Body of pancreas (tissue), 4 donors: Measurements from ENCODE around the gene ODAD3.

Source experiments
- POLR2A ChIP-seq, 3 donors: fragments of 450-650 bp; IDR thresholded peaks; one replicate each; pipeline ENCODE4 v1.6.1; 2016; ENCODE audit warnings: antibody characterized with exemption in 3 of 3, mild to moderate bottlenecking in 2 of 3
- TF ChIP-seq, protein P1 (sequence below), 7 experiments: fragments of 450-650 bp in 4 of 7; fragments of 200-600 bp in 3 of 7; sonication (generic) in 3 of 7; IDR thresholded peaks; one replicate each; pipeline ENCODE4 v1.5.1; 2016 to 2019; ENCODE audit warnings: antibody characterized with exemption in 7 of 7

DNA sequence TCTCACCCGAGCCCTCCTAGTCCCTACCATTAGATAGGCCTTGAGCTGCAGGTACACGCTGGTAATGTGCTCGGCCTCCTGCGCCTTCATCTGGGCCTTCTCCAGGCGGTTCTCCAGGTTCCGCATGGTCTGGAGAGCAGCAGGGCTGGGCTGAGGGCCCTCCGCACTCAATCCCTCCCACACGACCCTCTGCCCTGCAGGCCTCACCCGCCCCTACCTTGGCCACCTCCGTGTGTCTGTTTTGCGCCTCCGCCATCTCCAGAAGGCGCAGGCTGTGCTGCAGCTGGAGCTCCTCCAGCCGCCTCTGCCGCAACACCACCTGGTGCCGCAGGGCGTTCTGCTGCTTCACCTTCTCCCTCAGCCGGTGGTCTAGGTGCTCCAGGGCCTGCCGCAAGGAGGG is 8.3 kb downstream of the ODAD3 start:
- TF ChIP-seq, protein P1, sequence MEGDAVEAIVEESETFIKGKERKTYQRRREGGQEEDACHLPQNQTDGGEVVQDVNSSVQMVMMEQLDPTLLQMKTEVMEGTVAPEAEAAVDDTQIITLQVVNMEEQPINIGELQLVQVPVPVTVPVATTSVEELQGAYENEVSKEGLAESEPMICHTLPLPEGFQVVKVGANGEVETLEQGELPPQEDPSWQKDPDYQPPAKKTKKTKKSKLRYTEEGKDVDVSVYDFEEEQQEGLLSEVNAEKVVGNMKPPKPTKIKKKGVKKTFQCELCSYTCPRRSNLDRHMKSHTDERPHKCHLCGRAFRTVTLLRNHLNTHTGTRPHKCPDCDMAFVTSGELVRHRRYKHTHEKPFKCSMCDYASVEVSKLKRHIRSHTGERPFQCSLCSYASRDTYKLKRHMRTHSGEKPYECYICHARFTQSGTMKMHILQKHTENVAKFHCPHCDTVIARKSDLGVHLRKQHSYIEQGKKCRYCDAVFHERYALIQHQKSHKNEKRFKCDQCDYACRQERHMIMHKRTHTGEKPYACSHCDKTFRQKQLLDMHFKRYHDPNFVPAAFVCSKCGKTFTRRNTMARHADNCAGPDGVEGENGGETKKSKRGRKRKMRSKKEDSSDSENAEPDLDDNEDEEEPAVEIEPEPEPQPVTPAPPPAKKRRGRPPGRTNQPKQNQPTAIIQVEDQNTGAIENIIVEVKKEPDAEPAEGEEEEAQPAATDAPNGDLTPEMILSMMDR (IDR thresholded peaks at IDR 0.05), result no peak
- no peak for TF ChIP-seq POLR2A (IDR thresholded peaks at IDR 0.05)
